Fibroblast of pulmonary artery (primary cell): ENCODE data around the gene OPHN1.

Experiments
- DNase-seq: peaks from one replicate; pipeline ENCODE4 v3.0.0-alpha.2; 2010; ENCODE audit warnings: low read depth
- H3K4me3 ChIP-seq: replicated peaks from 2 replicates; pipeline ENCODE4 v1.5.1; 2011; ENCODE audit warnings: low read depth, mild to moderate bottlenecking, control low read depth, low read length, moderate library complexity
- CTCF ChIP-seq: IDR thresholded peaks from 2 replicates; pipeline ENCODE4 v1.5.1; 2011; ENCODE audit warnings: mild to moderate bottlenecking, control low read depth, low read length, inconsistent platforms; ENCODE audit errors: missing control alignments

OPHN1 gene

DNA sequence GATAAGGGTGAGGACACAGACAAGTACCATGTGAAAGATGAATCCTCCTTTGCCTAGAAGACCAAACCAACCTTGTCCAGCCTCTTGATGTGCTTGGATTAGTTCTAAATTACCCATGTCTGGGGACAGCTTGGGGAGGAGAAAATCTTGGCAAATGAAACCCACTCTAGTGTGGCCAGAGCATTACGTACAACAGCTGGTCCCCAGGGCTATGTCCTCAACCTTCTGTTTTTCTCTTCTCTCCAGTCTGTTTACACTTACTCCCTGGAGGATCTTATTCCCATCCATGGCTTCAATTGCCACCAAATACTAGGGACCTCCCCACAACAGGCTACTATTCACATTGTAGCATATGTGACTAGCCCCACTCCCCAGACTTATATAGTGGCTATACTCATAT, 384.5 kb downstream of the OPHN1 start:
- no peak overlapping the region for H3K4me3 ChIP-seq
- DNase-seq: no peak
- no peak for TF ChIP-seq CTCF

GRCh38 chrX:68045008-68045577, 388.2 kb downstream of the OPHN1 start:
- no peak for TF ChIP-seq CTCF
- H3K4me3 ChIP-seq: no peak overlapping the region
- DNase-seq: no peak

- H3K4me3 ChIP-seq: no peak overlapping the region
- TF ChIP-seq CTCF: no peak
- DNase-seq: no peak
Observed at GRCh38 chrX:68043713-68044438, 389.4 kb downstream of the OPHN1 start.

GRCh38 chrX:68041110-68041509, 392.2 kb downstream of the OPHN1 start:
- no peak for DNase-seq
- no peak for TF ChIP-seq CTCF
- no peak overlapping the region for H3K4me3 ChIP-seq

GRCh38 chrX:68018248-68019203, 414.8 kb downstream of the OPHN1 start:
- DNase-seq: peak; percentile 40
- TF ChIP-seq CTCF: peak; percentile 57
- no peak overlapping the region for H3K4me3 ChIP-seq

DNA sequence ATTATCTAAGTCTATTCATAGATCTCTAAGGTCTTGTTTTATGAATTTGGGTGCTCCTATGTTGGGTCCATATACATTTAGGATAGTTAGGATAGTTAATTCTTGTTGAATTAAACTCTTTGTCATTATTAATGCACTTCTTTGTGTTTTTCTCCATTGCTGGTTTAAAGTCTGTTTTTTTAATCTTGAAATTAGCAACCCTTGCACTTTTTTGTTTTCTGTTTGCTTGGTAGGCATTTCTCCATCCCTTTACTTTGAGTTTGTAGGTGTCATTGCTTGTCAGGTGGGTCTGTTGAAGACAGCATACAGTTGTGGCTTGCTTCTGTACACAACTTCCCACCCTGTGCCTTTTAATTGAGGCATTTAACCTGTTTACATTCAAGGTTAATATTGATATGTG, 434.8 kb downstream of the OPHN1 start:
- H3K4me3 ChIP-seq: no peak overlapping the region
- DNase-seq: no peak
- TF ChIP-seq CTCF: no peak
